Osteoblast (primary cell): Measurements from ENCODE around the gene PRMT7. TPM values are rescaled to one million over a fixed set of nuclear protein-coding genes. Genes with fewer than 3 reads are reported as not detected.

ENCODE experiments used
- DNase-seq: peaks from one replicate; pipeline ENCODE4 v3.0.0; 2011; ENCODE audit warnings: low spot score, mixed read lengths; ENCODE audit not compliant: insufficient read length; ENCODE audit errors: missing footprints
- H2AFZ ChIP-seq: 2 replicates; pipeline ENCODE4 v1.6.0; 2011; ENCODE audit warnings: mild to moderate bottlenecking, low read length
- H3K27ac ChIP-seq: 2 replicates; pipeline ENCODE4 v1.5.1; 2011; ENCODE audit warnings: mild to moderate bottlenecking, low read depth, low read length, moderate library complexity
- H3K27me3 ChIP-seq: 2 replicates; pipeline ENCODE4 v1.6.0; 2012; ENCODE audit warnings: mild to moderate bottlenecking, control low read depth, inconsistent platforms, low read length, moderate library complexity; ENCODE audit not compliant: insufficient read depth
- H3K36me3 ChIP-seq: 2 replicates; pipeline ENCODE4 v1.5.1; 2011; ENCODE audit warnings: mild to moderate bottlenecking, low read length, control low read depth, moderate library complexity; ENCODE audit not compliant: insufficient read depth
- H3K4me1 ChIP-seq: 2 replicates; pipeline ENCODE4 v1.5.1; 2011; ENCODE audit warnings: mild to moderate bottlenecking, low read length, control low read depth, moderate library complexity; ENCODE audit not compliant: insufficient read depth
- H3K4me2 ChIP-seq: 2 replicates; pipeline ENCODE4 v1.6.0; 2011; ENCODE audit warnings: mild to moderate bottlenecking, low read length; ENCODE audit not compliant: insufficient read depth
- H3K4me3 ChIP-seq: fragments of 200-600 bp; sonication (generic); 3 replicates; pipeline ENCODE4 v1.5.1; 2012; ENCODE audit warnings: mild to moderate bottlenecking, low read length, inconsistent platforms; ENCODE audit not compliant: insufficient read depth
- H3K79me2 ChIP-seq: 2 replicates; pipeline ENCODE4 v1.6.0; 2012; ENCODE audit warnings: mild to moderate bottlenecking, low read length, control low read depth, inconsistent platforms; ENCODE audit not compliant: insufficient read depth
- H3K9me3 ChIP-seq: 2 replicates; pipeline ENCODE4 v1.5.1; 2011; ENCODE audit warnings: low read depth, low read length, control low read depth
- H4K20me1 ChIP-seq: 2 replicates; pipeline ENCODE4 v1.6.0; 2012; ENCODE audit warnings: mild to moderate bottlenecking, low read length, control low read depth; ENCODE audit not compliant: insufficient read depth
- CTCF ChIP-seq: IDR thresholded peaks from 2 replicates; pipeline ENCODE4 v1.5.1; 2011; ENCODE audit warnings: mild to moderate bottlenecking, low read depth, low read length, moderate library complexity; ENCODE audit errors: extremely low read depth
- total RNA-seq: library from RNA; depleted of rRNA; stranded (reverse); fragments of >200 nt; gene quantifications from 2 replicates; pipeline ENCODE4 v1.2.3, GENCODE V29; 2012

Gene PRMT7
- 35.4 and 36.9 TPM in 2 replicates for total RNA-seq

- H3K36me3 ChIP-seq, result peaks cover 24% of the 10 kb centered on the region
- H3K4me1 ChIP-seq, result peaks cover 15% of the 10 kb centered on the region
- no peaks in the 10 kb centered on the region for H3K9me3 ChIP-seq
- H3K27ac ChIP-seq, result peak within 1 kb of the TSS; percentile 82
- H3K79me2 ChIP-seq, result peaks cover 67% of the 10 kb centered on the region
- no peaks in the 10 kb centered on the region for H3K27me3 ChIP-seq
- TF ChIP-seq CTCF, result no peak
- peak within 1 kb of the TSS; percentile 94 for H2AFZ ChIP-seq
- peaks cover 3% of the 10 kb centered on the region for H4K20me1 ChIP-seq
- H3K4me2 ChIP-seq, result peak within 1 kb of the TSS; percentile 87
- peak within 1 kb of the TSS; percentile 95 for H3K4me3 ChIP-seq
- peak; percentile 99 for DNase-seq
These were observed at the start of gene PRMT7, which contains the start of gene SLC7A6OS for GRCh38 chr16:68310774-68311511. Gene PRMT7 (plus strand): TSS chr16:68311019. CDS start chr16:68315980, 4,961 bp downstream. Gene SLC7A6OS (minus strand): TSS chr16:68310946. CDS start chr16:68310926, 20 bp downstream.

GRCh38 chr16:68263559-68264127 is 47.2 kb upstream of the PRMT7 start:
- Histone ChIP-seq H3K27ac (peak overlapping the region; percentile 96), H3K9me3 (no peaks in the 10 kb centered on the region), H3K4me1 (peaks cover 22% of the 10 kb centered on the region), H4K20me1 (peaks cover 16% of the 10 kb centered on the region), H3K4me2 (peak overlapping the region; percentile 68), H3K27me3 (no peaks in the 10 kb centered on the region), H3K4me3 (peak overlapping the region; percentile 83), H3K36me3 (peaks cover 27% of the 10 kb centered on the region), H3K79me2 (peaks cover 33% of the 10 kb centered on the region), H2AFZ (peak overlapping the region; percentile 74)
- TF ChIP-seq CTCF, result no peak
- DNase-seq, result no peak

- DNase-seq, result peak; percentile 97
- peaks cover 41% of the 10 kb centered on the region for H3K79me2 ChIP-seq
- H3K4me3 ChIP-seq, result peak within 1 kb of the TSS; percentile 83
- peak within 1 kb of the TSS; percentile 94 for H3K4me2 ChIP-seq
- peaks cover 20% of the 10 kb centered on the region for H3K36me3 ChIP-seq
- peak within 1 kb of the TSS; percentile 96 for H3K27ac ChIP-seq
- H3K27me3 ChIP-seq, result no peaks in the 10 kb centered on the region
- peaks cover 21% of the 10 kb centered on the region for H3K4me1 ChIP-seq
- peaks cover 22% of the 10 kb centered on the region for H4K20me1 ChIP-seq
- no peaks in the 10 kb centered on the region for H3K9me3 ChIP-seq
- H2AFZ ChIP-seq, result peak within 1 kb of the TSS; percentile 79
- TF ChIP-seq CTCF, result peak; percentile 76
These were observed 46.4 kb upstream of the PRMT7 start, which contains the start of gene SLC7A6 for GRCh38 chr16:68264128-68265077. Gene SLC7A6 (plus strand): TSS chr16:68264526. CDS start chr16:68274727, 10,201 bp downstream.
